ENCODE measurements around the gene PHIP. TPM values are rescaled to one million over a fixed set of nuclear protein-coding genes. Genes with fewer than 3 reads are reported as not detected.

Gene PHIP
- total and polyA plus RNA-seq, 8 donors = 27.3 to 82.2 (median 69.2) TPM

DNA sequence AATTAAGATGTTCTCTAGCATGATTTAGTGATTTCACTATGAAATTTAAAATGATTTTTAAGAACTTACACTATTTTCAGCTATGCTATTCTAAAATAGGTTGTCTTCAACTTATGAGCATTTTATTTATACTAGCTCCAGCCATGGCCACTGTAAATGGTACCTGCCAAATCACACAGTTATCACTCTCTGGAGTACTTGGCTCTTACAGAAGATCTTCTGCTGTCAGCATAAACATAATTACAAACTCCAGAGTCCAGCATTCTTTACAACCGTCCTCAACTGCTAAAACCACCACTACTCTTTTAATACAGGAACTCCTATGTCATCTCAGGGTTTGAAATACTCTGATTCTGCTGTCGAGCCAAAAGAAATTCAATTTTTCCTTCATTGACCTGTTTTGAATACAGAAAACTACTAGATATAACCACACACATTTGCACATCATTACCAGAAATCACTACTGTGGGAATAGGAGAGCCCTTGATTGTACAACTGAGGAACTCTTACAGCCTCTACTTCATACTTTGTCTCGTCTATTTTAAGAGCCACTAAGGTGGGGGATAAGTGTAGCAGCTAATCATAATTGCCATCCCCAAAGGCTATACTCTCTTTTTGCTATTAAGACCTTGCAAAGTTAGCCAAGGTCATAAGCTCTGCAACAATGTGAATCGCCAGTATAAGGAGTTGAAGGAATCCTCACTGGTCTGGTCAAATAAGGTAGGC, 93.7 kb downstream of the PHIP start:
- no peak overlapping the region for H3K4me3 ChIP-seq
- H3K9me3 ChIP-seq = no peaks in the 10 kb centered on the region
- DNase-seq = no peak
- no peak for ATAC-seq
- peaks cover 0 to 98% of the 10 kb centered on the region in 2 donors for H3K36me3 ChIP-seq
- no peak overlapping the region for H3K27ac ChIP-seq
- no peaks in the 10 kb centered on the region for H3K4me1 ChIP-seq
- intact Hi-C loops (cut with DNase I) = no loop called here
- TF ChIP-seq, protein P1, sequence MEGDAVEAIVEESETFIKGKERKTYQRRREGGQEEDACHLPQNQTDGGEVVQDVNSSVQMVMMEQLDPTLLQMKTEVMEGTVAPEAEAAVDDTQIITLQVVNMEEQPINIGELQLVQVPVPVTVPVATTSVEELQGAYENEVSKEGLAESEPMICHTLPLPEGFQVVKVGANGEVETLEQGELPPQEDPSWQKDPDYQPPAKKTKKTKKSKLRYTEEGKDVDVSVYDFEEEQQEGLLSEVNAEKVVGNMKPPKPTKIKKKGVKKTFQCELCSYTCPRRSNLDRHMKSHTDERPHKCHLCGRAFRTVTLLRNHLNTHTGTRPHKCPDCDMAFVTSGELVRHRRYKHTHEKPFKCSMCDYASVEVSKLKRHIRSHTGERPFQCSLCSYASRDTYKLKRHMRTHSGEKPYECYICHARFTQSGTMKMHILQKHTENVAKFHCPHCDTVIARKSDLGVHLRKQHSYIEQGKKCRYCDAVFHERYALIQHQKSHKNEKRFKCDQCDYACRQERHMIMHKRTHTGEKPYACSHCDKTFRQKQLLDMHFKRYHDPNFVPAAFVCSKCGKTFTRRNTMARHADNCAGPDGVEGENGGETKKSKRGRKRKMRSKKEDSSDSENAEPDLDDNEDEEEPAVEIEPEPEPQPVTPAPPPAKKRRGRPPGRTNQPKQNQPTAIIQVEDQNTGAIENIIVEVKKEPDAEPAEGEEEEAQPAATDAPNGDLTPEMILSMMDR (IDR thresholded peaks at IDR 0.05) = no peak
- H3K27me3 ChIP-seq = no peaks in the 10 kb centered on the region

DNA sequence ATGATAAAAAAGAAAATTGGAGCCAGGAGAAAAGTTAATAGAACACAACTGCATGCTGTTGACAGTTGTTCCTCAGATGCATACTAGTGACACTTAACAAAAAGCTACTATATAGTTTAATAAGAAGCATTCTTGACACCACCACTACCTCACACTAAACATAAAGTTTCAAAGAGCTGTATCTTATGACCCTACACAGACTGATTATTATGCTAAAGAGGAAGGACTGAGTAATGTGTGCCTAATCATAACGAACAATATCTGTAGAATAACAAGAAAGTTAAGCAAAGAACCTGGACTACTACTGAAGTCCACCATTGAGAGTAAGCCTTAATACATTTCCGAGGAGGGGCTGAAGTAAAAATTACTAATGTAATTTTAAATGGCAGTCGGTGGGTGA, 110.9 kb downstream of the PHIP start:
- Histone ChIP-seq H3K4me3 (no peak overlapping the region), H3K4me1 (no peaks in the 10 kb centered on the region), H3K27ac (no peak overlapping the region), H3K36me3 (peaks cover 5 to 89% of the 10 kb centered on the region in 2 donors), H3K27me3 (no peaks in the 10 kb centered on the region), H3K9me3 (no peaks in the 10 kb centered on the region)
- no peak for ATAC-seq
- no peak for DNase-seq
- TF ChIP-seq, protein P1 (IDR thresholded peaks at IDR 0.05) = no peak
- intact Hi-C loops (cut with DNase I) = no loop called here

DNA sequence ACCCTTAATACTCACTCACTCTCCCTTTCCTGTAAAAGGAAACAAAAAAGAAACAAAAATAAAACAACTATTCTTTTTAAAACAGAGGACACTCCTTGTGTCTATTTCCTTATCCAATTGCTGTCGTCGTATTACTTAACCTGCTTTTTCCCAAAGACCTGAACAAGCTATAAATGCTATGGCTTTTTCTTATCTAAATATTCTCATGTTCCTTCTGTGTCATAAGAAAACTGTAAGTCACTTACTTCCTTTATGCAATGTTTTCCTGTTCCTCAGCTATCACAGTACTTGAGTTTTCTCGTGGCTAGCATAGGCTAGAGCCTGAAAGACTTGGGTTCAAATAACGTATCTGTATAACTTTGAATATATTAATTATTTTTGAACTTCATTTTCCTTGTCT, 111.5 kb downstream of the PHIP start:
- Histone ChIP-seq H3K27me3 (no peaks in the 10 kb centered on the region), H3K27ac (no peak overlapping the region), H3K9me3 (no peaks in the 10 kb centered on the region), H3K4me3 (no peak overlapping the region), H3K4me1 (no peaks in the 10 kb centered on the region), H3K36me3 (peaks cover 5 to 94% of the 10 kb centered on the region in 2 donors)
- intact Hi-C loops (cut with DNase I) = no loop called here
- ATAC-seq (no peak), DNase-seq (no peak)
- TF ChIP-seq, protein P1 (IDR thresholded peaks at IDR 0.05) = no peak

DNA sequence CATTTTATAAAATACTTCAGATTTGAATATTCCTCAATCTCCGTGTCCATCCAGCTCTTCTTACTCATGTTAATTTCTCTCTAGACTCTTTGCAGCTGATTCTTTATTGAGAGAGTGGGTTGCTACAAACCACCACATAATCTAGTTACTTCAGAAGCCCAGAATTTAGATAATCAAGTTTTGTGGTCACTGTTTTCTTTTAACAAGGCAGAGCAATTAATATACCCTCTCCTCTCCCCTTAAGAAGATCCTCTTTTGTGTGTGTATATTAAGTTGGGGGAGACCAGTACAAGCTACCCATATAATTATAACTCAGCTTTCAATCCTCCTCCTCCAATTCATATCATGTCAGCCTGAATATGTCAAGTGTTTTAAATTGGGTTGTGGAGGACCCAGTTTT, 115.6 kb downstream of the PHIP start:
- intact Hi-C loops (cut with DNase I) = no loop called here
- Histone ChIP-seq H3K27me3 (no peaks in the 10 kb centered on the region), H3K9me3 (no peaks in the 10 kb centered on the region), H3K4me3 (no peak overlapping the region), H3K4me1 (no peaks in the 10 kb centered on the region), H3K27ac (no peak overlapping the region), H3K36me3 (peaks cover 5 to 86% of the 10 kb centered on the region in 2 donors)
- TF ChIP-seq, protein P1 (IDR thresholded peaks at IDR 0.05) = no peak
- DNase-seq (no peak), ATAC-seq (no peak)

DNA sequence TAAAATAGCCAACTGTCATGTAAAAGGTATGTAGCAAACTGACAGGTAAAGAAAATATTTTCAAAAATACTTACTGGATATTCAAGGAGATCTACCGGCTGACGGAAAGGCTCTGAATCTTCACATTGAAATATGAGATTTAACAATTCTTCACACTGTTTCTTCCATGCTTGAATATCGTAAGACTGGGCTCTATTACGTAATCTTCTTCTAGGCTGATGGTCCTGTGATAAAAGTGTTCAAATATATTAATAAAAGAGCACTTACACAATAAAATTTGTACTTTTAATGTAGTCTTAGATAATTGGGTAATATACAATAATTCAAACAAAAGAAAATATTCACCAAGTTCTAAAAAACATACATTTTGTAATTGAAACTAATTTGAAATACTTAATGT, 123.3 kb downstream of the PHIP start:
- no peak for DNase-seq
- ATAC-seq = no peak
- intact Hi-C loops (cut with DNase I) = no loop called here
- H3K4me1 ChIP-seq = no peaks in the 10 kb centered on the region
- no peaks in the 10 kb centered on the region for H3K27me3 ChIP-seq
- H3K27ac ChIP-seq = no peak overlapping the region
- TF ChIP-seq, protein P1 (IDR thresholded peaks at IDR 0.05) = no peak
- no peaks in the 10 kb centered on the region for H3K9me3 ChIP-seq
- H3K36me3 ChIP-seq = peaks cover 0 to 90% of the 10 kb centered on the region in 2 donors
- no peak overlapping the region for H3K4me3 ChIP-seq
